GM18519 (cell line): ENCODE data around the gene TOB1.

Experiments used
- ATAC-seq: cut with Tn5 transposase; IDR thresholded peaks from one replicate; pipeline ENCODE4 v1.9.1; 2021; ENCODE audit warnings: mild to moderate bottlenecking, moderate library complexity; ENCODE audit not compliant: unreplicated experiment, low FRiP score

Gene TOB1

DNA sequence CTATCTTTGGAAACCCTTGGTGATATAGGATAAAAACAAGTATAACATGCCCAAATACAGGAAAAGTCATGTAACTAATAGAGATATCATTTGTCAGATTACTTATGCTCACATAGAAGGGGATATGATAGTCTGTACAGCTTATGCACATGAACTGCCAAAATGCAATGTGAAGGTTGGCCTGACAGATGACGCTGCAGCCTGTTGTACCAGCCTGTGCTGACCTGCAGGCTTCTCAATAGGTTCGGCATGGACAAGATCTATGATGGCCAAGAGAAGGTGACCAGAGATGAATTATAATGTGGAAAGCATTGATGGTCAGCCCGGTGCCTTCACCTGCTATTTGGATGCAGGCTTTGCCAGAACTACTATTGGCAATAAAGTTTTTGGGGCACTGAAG, 18.1 kb downstream of the TOB1 start:
- ATAC-seq: no peak

DNA sequence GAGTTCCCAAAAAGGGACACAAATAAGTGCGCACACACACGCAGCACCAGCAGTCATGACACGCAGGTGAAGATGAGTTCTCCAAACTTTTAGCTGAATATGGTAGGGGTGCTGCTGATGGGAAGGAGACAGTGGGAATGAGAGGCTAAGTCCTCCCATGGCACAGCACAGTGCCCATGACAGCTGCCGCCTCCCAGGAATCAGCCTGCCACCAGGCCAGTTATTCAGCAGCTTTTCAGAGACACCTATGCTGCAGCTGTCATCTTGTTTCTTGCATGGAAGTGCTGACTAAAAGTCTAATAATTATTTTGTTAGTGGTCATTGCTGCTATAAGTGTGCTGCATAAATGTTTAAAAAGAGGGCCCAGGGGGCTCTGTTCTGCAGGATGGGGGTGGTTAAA, 18.6 kb downstream of the TOB1 start:
- ATAC-seq: no peak

DNA sequence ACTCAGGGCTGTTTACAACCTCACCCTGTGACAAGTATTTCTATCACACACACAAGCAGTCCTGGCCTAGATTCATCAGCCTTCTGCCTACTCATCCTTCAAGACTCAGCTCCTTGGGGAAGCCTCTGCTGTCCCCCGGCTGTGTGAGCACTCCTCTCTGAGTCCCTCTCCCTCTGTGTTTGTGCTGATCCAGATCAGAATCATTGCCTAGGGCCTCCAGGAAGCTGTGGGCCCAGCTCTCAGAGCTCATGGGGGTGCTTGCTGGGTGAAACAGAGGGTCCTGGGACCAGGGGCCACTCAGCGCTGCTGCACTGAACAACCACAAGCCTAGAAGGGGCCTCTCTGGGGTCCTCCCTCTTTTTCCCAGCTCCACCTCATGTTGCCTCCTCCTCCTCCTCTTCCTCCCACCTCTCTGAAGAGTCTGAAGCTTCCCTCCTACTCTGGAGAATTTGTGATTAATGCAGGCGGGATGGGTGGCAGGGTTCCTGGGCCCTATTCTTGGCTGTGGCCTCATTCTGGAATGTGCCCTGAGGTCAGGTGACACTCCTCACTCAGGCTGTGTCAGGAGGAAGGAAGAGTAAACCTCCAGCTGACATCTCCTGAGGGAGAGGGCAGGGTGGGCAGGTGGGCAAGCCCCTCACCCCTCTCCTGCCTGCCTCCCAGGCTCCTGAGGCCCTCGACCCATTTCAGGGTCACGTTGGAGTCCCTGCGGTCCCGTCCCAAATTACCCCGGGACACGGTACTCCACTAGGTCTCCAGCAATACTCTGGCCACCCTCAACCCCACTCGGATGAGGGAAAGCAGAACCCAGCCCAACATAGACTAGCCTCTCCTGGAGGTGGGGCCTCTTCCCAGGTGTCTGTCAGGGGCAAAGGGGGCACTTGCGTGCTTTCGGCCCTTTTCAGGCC, 20.7 kb downstream of the TOB1 start:
- no peak for ATAC-seq

DNA sequence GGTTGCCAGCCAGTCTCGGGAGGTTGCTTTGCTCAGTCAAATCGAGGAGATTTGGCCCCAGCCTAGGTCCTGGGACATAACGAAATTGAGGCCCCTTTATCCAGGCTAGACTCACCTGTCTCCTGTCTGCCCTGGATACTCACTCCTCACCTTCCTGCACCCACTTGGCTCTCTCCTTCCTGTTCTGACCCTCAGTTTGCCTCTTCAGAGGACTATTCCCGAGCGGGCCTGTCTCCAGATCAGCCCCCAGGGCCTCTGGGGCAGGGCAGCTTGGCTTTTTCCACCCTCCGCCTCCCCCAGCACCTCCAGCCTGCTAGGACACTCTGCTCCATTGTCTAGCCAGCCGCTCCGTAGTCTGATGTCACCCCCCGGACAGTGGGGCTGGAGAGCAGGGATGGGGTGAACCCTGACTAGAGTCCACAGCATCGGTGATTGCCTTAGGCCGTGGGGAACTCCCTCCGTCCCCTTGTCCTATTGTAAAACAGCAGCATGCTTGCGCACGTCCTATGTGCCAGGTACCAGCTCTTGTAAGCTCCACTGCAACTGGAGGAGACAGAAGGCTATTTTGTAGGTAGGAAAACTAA, 21.9 kb downstream of the TOB1 start:
- ATAC-seq: no peak

DNA sequence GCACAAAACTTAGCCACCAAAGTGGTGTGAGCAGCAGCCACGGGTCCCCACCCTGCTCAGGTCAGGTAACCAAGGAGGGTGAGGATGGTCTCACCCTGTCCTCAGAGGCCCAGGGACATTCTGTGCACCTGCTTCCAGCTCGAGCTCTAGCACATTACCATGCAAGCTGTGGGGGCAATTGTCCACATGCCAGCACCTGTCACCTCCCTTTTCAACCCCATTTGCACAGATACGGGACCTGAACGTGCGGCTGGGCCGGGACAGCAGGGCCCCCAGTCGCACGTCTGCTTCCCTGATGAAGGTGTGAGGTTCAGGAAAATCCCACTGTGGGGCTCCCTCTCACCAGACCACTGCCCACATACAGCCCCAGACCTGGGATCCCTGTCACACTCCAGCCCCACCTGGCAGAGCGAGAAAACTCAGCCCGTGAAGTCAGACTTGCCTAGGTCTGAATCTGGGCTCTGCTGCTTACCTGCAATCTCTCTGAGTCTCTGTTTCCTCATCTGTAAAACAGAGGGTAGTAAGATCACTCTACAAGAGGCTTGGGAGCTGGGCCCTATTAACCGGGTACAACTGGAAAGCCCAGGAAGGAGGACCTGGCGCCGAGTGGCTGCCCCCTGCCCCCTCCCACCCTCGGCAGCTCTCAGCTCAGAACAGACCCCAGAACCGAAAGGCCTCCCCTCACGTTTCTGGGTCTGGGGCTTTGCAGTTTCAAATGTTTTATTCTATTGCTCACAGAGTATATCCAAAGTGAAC, 22.8 kb downstream of the TOB1 start:
- ATAC-seq: no peak

DNA sequence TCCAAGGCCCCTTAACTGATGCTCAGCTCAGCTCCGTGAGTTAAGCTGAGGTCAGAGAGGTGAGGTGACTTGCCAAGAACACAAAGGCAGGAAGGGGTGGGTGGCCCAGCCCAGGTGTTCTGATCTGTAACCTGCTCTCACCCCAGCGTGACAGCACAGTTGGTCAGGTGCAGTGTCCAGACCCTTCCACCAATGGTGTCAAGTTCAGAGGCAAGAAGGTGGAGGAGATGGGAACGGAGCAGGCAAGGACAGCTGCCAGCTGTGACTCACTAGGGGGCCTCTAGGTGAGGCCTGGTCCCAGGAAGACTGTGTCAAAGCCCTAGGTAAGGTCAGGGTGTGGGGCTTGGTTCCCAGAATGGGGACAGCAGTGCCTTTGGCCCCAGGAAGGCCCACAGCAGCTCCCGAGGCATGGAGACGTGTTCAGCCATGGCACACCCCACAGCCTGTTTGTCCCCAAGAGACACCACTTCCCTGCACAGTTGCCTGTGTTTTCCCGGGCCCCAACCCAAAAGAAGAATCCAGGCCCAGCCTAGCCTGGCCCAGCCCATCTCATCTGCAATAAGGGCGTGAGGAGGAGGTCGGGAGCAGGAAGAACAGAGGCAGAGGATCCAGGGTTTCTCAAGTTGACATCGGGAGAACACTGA, 23.5 kb downstream of the TOB1 start:
- no peak for ATAC-seq

DNA sequence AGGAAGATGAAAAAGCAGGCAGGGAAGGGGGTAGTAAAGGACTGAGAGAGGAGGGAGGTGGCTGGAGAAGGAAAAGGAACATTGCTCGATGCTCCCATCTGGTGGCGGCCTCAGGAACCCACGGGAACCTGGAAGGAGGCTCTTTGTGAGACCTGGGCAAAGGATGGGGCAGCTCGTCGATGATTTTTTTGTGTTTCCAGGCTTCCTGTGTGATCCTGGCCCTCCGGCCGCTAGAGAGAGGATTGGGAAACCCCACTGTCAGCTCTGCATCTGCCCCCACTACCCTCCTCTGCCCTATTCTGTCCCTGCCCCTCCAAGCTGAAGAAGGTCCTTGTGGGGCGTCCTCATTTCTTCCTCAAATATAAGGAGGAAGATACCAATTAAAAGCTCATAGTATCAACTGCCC, 24.2 kb downstream of the TOB1 start:
- ATAC-seq: no peak

DNA sequence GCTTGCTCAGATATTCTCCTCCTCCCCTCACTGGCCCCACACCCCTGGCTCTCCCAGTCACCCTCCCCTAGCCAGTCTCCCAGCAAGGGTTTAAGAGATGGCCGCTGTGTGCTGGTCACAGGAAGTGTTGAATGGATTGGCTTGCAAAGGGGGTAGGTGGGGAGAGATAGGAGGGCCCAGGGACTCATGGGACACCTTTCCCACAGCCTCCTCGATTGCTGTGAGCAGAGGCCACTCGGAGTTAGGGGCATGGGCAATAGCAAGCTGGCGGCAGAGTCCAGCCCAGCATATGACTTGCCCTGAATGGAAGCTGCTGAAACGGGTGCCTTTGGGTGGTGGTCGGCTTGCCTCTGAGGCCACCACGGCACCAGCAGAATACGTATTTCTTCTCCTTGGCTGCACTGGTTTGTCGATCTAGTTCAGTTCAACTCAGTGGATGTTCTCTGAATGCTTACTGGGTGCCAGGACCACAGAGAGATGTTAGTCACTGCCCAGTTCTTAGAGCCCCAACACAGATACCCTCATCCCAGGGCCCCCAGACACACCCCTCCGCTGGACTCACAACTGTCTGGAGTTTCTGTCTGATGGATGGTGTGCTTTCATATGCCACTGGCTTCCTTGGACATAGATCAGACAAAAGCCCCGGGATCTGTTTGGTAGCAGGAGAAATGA, 24.7 kb downstream of the TOB1 start:
- no peak for ATAC-seq

DNA sequence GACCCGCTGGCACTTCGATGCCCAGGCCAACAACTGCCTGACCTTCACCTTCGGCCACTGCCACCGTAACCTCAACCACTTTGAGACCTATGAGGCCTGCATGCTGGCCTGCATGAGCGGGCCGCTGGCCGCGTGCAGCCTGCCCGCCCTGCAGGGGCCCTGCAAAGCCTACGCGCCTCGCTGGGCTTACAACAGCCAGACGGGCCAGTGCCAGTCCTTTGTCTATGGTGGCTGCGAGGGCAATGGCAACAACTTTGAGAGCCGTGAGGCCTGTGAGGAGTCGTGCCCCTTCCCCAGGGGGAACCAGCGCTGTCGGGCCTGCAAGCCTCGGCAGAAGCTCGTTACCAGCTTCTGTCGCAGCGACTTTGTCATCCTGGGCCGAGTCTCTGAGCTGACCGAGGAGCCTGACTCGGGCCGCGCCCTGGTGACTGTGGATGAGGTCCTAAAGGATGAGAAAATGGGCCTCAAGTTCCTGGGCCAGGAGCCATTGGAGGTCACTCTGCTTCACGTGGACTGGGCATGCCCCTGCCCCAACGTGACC, 25.8 kb downstream of the TOB1 start:
- no peak for ATAC-seq

DNA sequence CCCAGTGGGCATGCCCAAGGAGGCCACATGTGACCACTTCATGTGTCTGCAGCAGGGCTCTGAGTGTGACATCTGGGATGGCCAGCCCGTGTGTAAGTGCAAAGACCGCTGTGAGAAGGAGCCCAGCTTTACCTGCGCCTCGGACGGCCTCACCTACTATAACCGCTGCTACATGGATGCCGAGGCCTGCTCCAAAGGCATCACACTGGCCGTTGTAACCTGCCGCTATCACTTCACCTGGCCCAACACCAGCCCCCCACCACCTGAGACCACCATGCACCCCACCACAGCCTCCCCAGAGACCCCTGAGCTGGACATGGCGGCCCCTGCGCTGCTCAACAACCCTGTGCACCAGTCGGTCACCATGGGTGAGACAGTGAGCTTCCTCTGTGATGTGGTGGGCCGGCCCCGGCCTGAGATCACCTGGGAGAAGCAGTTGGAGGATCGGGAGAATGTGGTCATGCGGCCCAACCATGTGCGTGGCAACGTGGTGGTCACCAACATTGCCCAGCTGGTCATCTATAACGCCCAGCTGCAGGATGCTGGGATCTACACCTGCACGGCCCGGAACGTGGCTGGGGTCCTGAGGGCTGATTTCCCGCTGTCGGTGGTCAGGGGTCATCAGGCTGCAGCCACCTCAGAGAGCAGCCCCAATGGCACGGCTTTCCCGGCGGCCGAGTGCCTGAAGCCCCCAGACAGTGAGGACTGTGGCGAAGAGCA, 26.4 kb downstream of the TOB1 start:
- no peak for ATAC-seq

DNA sequence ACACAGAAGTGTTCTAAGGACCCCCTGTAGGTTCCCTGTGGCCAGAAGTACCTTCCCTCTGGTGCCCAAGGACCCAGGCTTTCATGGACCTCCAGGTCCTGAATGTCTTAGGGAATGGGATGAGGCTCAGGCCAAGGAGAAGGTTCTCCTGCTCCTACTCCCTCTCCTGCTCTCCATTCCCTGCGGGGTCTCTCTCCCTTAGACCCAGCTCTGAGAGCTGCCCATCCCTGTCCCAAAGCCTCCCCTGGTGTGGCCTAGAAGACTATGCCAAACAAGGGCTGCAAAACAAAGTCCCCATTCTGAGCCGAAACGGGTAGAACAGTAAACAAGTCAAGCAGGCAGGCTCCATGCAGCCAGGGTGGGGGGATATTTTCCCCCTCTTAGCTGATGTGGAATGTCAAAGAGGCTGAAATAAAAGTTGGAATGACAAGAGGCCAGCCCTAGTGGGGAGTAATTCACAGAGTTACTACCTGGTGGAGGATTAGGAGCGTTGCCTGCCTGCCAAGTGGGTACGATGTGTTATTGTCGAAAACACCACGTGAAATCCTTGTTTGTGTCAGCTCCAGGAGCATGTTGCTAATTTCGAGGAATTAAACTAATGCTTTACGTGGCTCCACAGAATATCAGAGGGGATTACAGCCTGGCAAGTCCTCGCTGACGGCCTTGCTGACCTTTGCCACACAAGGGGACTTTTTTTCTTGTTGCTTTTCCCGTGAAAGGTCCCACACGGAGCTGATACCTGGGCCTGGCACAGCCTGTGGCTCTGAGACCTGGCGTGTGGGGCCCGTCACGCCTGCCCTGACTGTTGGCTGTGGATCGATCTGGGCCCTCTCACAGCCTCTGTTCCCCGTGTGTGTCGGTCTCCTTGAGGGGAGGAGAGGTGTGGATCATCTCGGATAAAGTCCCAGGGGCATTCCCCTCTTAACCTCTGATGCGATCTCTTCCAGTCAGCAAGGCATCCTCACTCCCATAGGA, 27.9 kb downstream of the TOB1 start:
- no peak for ATAC-seq

DNA sequence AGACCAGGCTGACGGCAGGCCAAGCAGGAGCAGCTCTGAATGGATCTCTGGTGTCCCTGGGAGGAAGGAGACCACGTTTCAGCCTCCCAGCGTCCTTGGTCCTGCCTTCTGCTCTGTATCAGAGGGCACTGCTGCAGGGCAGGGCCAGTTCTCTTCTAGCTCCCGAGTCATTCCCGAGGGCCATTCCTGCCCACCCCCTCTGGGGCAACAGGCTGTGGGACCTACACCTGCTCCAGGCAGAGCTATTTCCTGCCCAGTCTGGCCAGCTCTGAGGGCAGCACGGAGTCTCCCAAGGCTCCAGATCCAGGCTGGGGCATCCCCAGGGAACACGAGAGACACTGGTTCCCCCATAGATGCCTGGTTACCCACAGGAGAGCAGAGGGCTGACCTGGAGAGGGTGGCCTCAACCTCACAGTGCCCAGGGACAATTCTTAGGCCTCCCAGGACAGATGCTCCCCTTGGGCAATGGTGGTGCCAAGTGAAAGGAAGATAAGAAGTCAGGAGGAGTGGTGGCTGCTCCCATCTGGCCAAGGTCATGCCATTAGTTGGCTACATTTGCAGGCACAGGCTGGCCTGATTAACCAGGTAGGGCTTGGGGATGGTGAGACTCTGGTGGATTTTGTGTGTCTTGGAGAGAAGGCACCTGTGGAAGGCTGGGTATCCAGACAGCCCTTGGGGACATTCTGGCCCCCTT, 28.7 kb downstream of the TOB1 start:
- no peak for ATAC-seq

DNA sequence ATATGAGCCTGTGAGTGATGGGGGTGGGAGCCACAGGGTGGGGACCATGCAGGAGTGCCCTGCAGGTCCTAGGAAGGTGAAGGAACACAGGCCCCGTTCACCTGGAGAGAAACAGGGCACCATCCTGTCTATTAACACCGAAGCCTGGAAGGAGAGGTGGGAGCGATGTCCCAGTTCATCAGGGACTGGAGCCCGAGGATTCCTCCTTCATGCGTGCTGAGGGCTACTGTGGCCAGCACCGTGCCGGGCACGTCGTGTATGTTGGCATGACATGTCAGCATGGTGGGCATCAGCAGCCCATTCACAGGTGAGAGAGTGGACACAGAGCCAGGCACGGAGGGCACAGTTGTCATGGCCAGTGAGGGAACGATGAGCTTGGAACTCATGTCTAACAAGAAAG, 29.3 kb downstream of the TOB1 start:
- ATAC-seq: no peak

DNA sequence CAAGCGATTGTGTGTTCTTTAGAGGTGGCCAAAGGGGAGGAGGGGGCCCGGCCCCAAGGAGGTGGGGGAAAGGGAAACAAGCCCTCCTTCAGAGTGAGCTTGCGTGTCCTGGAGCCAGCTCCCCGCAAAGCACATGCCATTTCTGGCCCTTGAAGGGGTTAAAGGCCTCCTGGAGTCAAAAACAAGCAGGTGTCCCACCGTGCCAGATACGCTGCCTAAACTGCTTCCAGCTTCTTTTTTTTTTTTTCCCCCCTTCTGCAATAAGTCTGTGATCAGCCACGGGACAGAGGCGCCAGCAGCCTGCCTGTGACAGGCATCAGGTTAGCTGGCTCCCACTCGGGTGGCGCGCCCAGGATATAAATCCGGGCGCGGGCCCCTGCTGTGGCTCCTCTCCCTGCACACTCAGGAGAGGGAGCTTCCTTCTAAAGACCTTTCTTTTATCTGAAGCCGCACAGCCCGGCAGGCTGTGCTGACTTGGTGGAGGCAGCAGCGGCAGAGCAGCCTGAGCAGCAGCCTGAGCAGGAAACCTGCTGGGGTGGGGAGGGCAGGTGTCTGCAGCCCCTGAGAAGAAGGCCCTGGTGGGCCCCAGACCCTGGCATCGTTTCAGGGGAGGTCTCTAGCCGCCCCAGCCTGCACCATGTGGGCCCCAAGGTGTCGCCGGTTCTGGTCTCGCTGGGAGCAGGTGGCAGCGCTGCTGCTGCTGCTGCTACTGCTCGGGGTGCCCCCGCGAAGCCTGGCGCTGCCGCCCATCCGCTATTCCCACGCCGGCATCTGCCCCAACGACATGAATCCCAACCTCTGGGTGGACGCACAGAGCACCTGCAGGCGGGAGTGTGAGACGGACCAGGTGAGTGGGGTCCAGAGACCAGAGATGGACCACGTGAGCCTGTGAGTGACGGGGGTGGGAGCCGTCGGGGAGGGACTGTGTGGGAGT, 30.6 kb downstream of the TOB1 start, which contains the start of gene WFIKKN2:
WFIKKN2 (plus strand) TSS at position 286 of the 934 bp plus-strand sequence; CDS start at position 638, 352 bp downstream.
- no peak for ATAC-seq

DNA sequence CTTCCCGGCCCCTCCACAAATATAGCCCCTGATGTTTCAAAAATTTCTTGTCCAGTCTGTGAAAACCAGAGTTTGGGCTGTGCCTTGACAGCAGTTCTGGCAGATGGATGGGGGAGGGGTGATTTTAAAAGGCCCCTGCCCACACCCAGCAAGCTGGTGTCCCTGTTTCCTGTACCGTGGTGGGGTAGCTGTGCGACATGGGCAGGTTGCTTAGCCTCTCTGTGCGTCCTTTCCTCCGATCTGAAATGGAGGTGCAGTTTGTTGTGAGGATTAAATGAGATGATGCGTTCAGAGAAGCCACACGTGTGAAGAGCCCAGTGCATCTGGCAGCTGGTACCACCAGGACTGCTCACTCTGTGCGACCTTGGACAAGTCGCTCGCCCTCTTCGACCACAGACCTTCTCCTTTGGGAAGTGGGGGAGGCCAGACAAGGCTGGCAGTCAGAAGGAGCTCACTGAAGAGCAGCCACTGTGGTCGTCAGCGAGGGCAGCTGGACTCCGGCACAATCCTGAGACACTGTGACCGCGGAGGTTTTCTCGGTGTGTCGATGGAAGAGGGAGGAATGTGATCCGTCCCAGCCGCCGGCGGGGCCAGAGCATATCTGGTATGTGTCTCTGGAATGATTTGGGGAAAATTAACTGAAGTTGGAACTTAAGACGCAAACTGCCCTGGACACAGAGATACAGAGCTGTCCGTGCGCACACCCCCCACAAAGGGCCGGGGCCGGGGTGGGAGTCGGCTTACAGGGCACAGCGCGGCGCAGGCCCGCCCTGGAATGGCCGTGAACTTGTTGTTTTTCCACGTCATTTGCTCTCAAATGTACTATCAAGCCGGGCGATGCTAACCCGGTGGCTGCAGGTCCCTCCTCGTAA, 31.5 kb downstream of the TOB1 start:
- no peak for ATAC-seq
